IMR-90 (cell line): ENCODE data around the gene PLB1.

Experiments used
- BHLHE40 ChIP-seq: fragments of 150-350 bp; IDR thresholded peaks from 2 replicates; pipeline ENCODE4 v1.6.1; 2016; ENCODE audit warnings: mild to moderate bottlenecking, low read depth, low read length
- CEBPB ChIP-seq: IDR thresholded peaks from 2 replicates; pipeline ENCODE4 v1.6.1; 2012; ENCODE audit warnings: low read depth, low read length, improper control_type of control experiment
- CTCF ChIP-seq: conservative IDR thresholded peaks from 2 replicates; pipeline ENCODE4 v1.5.1; 2012; ENCODE audit warnings: mild to moderate bottlenecking, low read depth, low read length, improper control_type of control experiment
- FOS ChIP-seq: fragments of 150-350 bp; IDR thresholded peaks from 2 replicates; pipeline ENCODE4 v1.6.1; 2016; ENCODE audit warnings: low read depth, low read length
- MAFK ChIP-seq: IDR thresholded peaks from 2 replicates; pipeline ENCODE4 v1.6.1; 2012; ENCODE audit warnings: low read depth, low read length, improper control_type of control experiment
- POLR2A ChIP-seq: IDR thresholded peaks from 2 replicates; pipeline ENCODE4 v1.6.1; 2012; ENCODE audit warnings: mild to moderate bottlenecking, low read depth, low read length
- RAD21 ChIP-seq: IDR thresholded peaks from 2 replicates; pipeline ENCODE4 v1.6.1; 2012; ENCODE audit warnings: low read length, improper control_type of control experiment
- RFX5 ChIP-seq: IDR thresholded peaks from 2 replicates; pipeline ENCODE4 v1.8.0; 2012; ENCODE audit warnings: low read depth, mild to moderate bottlenecking, low read length, moderate library complexity
- USF2 ChIP-seq: fragments of 150-350 bp; IDR thresholded peaks from 2 replicates; pipeline ENCODE4 v1.6.1; 2017; ENCODE audit warnings: mild to moderate bottlenecking, antibody characterized with exemption, low read length, low read depth

DNA sequence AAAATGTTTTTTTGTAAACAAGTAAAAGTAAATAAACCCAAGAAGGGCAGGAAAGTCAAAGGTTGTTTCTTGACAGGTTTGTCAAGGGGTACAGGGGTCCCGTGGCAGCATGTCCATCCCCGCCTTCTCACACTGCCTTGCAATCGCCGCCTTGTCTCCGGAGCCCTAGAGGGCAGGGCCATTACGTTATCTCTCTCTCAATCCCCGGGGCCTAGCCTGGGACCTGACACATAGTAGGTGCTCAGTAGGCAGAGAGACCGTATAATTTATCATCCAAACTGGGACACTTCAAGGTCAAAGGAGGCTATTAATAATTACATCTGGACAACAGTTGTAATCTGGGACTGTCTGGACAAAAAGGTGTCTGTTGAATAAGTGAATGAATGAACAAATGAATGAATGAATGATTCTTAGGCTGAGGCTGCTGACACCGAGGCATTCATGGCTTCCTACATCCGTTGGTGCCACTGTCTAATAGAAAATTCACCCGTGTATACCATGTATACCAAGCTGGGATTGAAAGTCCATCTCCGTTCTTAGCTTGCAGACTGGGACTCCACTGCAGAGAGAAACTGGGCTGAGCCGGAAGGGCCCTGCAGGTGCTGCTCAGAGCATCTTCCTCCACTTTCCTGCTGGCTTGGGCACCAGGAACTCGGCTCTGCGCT lies 44.8 kb upstream of the PLB1 start:
- no peak for TF ChIP-seq CTCF
- no peak for TF ChIP-seq RFX5
- no peak for TF ChIP-seq BHLHE40
- no peak for TF ChIP-seq RAD21
- TF ChIP-seq POLR2A: no peak
- no peak for TF ChIP-seq FOS
- TF ChIP-seq CEBPB: no peak
- no peak for TF ChIP-seq MAFK
- TF ChIP-seq USF2: no peak
